Pons (tissue), 1 donor: ENCODE measurements around the gene PRKG1.

Experiments used
- DNase-seq: peaks from one replicate; pipeline ENCODE4 v3.0.0-alpha.2; 2016; ENCODE audit warnings: low spot score

Gene PRKG1

DNA sequence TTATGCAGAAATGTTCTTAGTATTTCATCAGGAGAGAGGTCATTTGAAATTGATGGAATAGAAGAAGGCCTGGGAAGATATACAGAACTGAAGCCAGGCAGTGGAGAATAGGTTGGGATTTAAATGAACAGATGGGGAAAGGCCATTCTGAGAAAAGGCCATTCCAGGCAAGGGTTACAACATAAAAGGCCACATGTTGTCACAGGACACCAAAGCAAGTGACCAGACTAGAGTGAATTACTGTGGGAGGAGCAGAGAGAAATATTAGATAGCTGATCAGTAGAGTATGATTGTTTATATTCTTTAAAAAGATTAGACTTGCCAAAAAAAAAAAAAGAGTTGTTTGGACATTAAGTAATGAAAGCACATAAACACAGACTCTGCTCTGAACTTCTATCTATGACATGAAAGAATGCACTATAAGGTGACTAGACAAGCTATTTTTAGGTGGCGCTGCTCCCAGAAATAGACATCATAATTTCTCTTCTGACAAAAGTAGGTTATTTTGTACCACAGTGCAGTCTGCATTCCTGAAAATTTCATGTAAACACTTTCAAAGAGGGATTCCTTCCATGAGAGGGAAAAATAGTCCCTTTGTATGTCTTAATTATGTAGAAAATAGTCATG, 1184.6 kb downstream of the PRKG1 start:
- DNase-seq, result no peak

DNA sequence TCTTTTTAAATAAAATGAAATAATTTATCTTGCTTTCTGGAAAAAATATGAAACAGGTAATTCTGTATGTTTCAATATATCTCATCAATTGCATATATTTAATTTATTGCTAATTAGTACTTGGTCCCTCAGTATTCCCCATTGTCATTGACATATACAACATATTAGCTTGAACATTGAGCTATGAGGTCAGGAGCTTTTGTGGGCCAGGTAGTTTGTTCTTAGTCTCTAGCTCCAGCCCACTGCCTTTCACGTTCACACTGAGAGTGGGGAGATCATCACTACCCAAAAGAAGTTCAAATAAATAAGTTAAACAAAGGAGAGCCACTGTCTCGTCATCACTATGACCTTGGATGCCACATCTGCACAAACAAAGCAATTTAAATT, 1185.1 kb downstream of the PRKG1 start:
- DNase-seq, result no peak

DNA sequence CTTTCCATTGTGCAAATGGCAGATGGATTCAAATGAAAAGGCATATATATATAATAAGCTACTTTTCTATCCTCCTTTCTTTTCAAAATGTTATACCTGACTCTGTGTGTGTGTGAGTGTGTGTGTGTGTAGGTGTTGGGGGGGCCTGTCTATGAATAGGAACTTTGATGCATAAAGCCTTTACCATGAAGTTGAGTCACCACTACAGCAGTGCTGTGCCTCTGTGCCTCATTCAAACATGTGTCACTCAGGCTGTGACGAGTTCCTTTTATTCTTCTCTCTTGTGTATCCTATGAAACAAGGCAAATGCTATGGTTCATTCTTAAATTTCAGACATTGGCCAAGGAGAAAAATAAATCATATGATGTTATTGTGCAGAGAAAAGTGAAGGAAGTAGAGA, 1187.1 kb downstream of the PRKG1 start:
- DNase-seq, result no peak

DNA sequence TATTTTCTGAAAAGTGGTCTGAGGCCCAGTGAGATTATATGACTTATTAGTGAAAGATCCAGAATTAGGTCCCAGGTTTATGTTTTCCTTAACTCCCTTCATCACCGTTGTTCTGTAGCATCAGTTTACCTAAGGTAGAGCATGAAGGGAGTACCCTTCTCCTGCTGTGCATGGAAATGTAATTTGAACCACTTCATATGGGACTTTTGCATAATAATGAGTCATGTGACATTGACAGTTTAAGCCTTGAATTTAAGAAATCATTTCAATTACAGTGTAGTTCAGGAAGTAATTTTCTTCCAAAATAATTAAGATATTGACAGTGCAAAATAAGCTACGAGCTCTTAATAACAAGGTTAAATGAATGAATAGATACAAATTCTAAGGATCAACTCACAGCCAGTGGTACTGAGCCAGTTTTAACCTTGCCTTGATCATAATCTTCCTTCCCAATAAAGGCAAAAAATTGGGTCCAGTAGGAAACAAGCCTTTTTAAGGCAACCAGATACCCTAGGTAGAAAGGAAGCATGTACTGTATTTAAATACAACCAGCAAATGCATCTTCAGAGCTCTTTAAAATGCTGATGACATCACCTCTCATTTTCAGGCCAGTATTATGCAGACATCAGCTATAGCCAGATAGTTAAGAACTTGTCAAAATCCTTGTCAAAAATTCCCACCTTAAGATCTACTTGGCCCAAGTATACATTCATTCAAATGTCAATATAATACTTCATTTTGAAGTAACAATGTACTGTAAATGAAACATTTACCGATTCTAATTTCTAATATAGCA, 1191.0 kb downstream of the PRKG1 start:
- no peak for DNase-seq

DNA sequence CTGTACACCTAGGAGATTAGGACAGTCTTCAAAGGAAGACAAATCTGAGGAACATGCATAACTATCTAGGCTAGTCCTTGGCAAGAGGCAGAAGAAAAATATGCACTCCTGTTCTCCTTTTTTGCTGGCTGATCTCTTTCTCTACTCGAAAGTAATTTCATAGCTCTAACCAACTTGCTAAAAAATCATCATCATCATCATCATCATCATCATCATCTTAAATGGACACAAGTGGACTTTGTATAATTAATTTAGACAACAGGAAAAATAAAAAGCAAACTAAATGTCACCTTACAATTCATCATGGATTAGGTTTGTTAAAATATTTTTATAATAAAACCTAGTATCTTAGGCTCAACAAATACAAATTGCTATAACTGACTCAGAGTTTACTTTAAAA, 1192.6 kb downstream of the PRKG1 start:
- no peak for DNase-seq

DNA sequence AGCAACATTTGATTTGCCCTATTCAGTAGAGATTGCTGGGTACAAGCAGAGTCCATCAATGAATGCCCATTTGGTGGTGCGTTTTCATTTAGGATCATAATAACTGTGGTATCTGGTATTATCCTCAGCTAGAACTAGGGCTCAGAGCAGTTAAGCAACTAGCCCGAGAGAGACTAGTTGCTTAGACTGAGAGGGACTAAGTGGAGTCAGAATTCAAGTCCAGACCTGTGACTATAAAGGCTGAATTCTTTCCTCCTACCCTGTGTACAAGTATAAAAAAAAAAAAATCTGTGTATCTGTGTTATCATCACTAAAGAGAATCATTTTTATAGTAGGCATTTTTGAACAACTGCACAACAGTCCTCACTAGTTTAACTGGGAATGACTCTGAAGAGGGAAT, 1194.5 kb downstream of the PRKG1 start:
- no peak for DNase-seq

DNA sequence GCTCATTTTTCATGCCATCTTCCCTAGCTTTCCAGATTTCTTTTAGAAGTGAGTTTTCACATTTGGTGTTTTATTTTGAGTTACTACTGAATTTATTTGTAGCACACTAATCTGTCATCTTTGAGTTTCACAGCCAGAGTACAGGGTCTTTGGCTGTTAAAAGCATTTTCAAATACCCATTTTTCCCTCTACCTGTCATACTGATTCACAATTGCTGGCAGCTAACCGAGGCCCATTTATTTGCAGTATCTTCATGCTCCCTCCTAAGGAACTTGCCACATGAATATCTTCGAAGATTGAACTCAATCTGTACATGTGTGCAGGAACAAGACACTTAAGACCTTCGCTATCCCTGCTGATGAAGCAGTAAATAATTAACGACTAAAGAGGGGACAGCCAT, 1194.9 kb downstream of the PRKG1 start:
- DNase-seq, result no peak

DNA sequence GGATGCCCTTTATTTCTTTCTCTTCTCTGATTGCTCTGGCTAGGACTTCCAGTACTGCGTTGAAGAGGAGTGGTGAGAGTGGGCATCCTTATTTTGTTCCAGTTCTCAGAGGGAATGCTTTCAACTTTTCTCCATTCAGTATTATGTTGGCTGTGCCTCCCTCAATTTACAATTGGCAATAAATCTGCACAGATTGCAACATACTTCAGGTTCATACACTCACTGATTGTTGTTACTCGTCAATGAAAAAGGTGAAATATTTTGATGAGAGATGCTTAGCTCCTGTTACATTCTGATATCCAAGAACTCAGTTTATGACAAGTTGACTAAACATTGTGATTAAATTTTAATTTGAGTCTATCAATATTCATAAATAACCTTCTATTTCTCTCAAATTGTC, 1201.9 kb downstream of the PRKG1 start:
- no peak for DNase-seq

DNA sequence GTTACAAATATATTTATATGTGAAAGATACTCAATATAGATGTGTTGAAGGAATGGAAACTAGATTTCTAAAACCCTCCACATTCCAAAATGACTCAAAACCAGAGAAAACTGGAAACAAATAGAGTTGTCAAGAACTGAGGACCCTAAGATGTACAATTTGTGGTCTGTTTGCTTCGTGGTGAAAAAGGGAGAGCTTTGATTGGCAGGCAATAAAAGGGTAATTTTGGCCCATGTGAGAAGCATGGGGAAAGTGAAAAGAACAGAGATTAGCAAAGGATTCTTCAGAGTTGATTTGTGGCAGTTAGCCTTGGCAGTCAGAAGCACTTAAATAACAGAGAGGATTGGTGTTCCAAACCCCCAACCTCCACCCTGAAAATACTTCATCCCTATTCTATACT, 1202.7 kb downstream of the PRKG1 start:
- DNase-seq, result no peak

DNA sequence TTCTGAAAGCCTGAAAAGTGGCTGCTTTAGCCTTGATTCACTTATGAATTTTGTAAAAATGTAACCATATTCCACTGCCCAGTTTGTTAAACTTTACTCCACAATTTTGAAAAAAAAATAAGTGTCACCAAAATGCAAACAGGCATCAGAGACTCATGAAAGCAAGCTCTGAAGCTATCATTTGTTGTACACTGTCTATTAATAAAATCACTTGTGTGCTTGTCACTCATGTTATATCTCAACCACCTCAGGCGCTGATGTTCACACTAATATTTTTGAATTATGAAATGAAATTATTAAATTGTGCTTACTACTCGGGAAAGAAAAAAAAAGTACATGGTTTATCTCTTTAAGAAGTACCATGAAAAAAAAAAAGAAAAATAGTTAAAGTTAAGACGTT, 1205.3 kb downstream of the PRKG1 start:
- DNase-seq, result no peak

DNA sequence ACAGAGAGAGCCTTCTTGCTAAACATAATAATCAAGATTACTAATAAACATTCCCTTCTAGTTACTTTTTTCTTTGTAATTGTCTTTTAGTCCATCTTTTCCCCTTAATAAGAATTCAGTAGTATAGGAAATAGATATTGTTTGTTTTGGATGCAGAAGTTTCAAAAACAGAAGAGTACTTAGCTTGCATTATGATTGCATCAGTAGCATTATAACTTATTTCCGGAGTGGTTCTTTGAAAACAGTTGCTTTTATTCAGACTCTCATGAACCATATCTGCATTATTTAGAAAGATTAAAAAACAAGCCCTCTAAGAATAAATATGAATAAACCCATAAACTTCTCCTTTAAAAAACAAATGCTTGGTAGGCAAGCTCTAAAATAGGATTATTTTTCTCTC, 1205.8 kb downstream of the PRKG1 start:
- DNase-seq, result no peak

DNA sequence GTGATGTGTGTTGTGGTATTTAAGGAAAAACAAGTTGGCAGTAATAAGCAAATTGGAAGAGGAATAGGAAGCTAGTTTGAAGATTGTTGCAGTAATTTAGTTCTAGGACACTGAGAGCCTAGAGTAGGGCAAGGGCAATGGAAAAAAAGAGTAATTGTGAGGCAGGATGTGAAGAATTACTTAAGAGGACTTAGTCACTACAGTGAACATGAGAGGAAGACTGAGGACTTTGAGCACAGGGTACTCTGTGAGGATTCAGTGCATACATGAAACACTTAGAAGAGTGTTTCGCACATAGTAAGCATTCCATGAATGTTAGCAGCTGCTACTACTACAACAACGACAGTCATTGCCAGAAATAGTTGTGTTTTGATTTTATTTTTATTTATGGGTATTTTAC, 1208.9 kb downstream of the PRKG1 start:
- DNase-seq, result no peak

DNA sequence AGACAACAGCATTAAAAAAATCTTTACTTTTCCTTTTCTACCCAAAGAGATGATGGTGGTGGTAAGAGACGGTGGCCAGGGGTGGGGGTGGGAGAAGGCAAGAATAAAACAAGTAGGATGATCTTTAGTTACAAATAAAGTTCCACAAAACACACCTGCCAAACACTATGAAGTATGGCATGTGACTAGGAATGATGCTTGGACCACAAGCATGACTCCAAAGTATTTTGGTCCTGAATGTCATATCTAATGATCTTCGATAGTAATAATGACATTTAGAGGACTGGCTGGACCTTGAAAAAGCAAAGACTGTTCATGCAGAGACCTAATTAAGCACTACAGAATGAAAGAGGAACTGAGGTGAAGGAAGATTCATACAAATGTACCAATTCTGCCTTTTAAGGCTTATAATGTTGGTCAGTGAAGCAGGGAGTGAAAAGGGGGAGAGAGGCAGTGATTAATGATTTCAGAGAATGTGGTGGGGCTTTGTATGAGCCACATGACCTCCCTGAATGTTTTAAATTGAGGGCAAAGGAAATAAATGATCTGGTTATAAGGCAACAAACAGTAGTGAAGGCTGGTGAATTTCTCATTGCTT, 1210.2 kb downstream of the PRKG1 start:
- no peak for DNase-seq

DNA sequence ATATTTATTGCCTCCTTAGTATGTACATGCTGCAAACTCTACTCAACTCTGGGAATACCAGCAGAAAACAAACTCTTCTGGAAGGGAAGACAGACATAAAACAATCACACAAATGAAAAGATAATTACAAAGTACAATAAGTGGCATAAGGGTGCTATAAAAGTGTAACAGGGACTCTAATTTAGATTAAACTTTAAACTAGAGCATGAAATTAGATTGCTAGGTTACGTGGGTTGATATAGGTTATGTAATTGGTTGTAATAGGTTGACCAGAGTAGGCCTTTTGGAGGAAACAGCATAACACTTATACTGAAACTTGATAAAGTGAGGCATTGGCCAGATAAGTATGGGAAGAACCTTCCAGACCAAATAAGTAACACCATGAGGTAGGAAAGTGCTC, 1213.6 kb downstream of the PRKG1 start:
- no peak for DNase-seq

DNA sequence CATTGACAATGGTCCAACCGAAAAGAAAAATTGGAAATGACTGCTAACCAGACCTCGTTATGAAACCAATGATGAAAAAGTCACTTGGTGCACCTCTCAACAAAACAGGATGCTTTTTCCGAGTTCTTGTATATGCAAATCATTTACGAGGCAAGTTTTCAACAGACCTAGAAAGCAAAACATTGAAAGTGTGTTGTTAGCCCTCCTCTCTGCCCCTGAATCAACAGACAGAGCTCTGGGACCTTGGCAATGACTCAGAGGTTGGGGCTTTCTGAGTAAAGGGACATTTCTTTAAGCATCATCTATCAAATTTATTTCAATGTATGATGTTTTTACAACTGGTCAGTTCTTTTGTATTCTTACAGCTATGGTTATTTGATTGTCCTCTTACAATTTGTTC, 1223.5 kb downstream of the PRKG1 start:
- no peak for DNase-seq

DNA sequence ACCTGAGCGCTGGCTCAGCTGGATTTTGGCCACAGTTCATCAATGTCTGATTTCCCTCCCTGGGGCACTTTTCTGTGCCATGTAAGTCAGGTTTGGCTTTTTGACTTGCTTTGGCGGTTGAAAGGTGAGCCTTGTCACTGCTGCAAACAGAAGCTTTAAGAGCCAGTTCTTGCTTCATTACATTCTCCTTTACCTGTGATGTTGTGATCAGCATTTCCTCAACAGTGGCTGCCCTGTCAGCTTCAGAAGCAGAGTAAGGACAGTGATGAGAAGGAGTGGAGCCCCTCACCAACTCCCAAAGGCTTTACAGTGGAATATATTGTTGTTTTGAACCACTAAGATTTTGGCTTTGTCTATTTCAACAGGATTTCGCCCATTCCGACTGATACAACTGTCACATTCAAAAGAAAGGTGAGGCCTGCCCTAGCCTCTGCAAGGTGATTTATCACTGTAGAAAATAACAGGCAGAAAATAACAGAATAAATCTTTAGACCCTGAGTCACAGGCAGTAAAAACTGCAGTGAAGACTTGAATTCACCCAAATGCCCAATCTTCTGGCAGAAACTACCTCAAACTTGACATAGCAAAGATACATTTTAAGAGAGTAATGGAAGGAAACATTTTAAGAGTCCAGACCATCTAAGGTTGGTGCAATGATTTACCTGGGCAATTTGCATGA, 1226.5 kb downstream of the PRKG1 start:
- no peak for DNase-seq

DNA sequence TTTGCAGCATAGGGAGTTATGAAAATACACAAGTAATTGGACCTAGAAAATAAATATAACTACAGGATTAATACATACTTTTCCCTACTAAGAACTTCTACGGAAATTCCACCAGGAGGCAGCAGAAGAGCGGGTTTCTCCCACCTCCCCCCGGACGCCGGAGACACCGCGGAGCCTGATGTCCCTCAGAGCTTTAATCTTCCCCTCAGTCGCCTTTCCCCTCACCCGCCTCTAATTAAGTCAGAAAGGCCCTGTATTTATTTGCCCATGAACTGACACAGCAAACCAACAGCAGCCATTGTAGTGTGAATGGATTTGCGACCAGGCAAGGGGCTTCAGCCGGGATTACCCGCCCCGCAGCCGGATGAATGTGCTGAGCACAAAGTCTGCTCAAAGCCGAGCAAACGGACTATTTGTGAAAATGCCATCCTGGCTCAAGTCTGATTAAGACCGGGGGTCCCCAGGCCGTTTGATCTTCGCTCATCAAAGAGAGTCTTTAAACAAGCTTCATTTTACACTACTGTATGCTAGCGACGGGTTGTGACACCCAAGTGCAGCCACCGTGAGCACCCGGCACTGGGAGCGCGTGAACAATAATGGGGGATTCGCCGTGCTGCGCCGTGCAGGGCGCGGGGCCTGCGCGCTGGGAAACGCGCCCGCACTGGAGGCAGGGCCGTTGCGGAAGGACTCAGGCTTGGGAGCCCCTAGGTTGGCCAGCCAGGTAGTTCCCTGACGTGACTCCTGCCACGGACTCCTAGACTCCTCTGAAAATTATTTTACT, 1234.2 kb downstream of the PRKG1 start:
- peak; percentile 57 for DNase-seq

DNA sequence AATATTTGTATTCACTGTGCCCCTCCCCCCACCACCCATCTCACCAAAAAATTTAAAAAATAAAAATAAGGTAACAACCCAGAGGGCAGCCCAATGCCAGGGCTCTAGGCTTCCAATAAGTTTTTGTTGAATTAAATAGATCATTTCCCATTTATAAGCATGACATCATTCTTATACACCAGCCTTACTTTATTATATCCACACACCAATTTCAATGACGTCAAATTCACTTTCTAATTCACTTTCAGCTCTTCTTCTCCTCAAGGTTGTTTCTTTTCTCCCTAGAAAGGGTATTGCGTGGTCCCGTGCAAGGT, 1238.6 kb downstream of the PRKG1 start:
- no peak for DNase-seq

DNA sequence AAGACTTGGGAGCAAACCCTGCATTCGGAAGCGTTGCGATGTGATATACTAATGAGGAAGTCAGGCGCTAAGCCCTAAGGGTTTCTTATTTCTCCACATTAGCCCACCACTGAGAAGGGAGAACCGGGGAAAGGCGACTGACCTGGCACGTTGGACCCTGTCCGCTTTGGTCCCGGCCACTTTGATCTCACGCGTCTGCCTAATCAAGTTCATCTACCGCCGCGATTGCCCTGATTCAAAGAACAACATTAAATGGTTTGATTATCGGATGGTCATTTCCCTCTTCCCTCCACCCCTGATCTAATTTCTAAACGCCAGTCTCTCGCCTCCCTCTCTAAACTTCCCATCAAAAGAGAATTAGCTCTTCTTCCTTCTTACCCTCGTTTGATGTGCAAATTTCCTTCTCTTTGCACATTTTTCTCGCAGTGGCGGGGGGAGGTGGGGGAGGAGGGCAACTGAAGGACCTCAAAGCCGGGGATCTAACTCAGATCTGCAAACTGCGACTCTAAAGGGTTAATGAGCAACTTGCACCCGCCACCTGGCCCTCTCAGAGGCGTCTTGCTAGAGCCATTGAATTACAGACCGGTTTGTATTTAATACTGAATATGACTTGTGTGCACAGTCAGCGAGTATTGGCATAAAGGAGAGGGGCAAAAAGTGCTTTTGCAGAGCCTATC, 1239.1 kb downstream of the PRKG1 start:
- DNase-seq, result peak; percentile 28

DNA sequence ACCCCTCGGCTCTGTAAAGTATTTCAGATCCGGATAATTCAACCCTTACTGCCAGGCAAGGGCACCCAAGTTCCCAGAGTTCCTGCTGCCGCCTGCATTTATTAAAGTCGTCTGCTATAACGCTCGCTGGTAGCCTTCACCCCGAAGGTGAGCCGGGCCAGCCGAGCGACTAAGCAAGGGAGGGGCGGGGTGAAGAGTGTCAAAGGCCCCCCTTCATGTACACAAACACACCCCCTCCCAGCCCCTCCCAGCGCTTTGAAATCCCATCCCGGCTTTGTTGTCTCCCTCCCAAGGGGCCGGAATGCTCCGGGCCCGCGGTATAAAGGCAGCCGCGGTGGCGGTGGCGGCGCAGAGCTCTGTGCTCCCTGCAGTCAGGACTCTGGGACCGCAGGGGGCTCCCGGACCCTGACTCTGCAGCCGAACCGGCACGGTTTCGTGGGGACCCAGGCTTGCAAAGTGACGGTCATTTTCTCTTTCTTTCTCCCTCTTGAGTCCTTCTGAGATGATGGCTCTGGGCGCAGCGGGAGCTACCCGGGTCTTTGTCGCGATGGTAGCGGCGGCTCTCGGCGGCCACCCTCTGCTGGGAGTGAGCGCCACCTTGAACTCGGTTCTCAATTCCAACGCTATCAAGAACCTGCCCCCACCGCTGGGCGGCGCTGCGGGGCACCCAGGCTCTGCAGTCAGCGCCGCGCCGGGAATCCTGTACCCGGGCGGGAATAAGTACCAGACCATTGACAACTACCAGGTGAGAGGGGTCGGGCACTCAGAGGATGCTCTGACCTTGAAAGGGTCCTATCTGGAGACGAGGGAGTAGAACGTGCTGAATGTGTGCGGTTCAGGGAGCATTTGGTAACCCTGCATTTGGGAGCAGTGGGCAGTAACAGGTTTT, 1239.9 kb downstream of the PRKG1 start, which contains the start of gene DKK1:
TSS of gene DKK1 (plus strand) at position 349 of the 889 bp plus-strand sequence. CDS start at position 503, 154 bp downstream.
- peak; percentile 28 for DNase-seq
